Measurements from ENCODE around the gene ZNF282.
"Not testable (repeated sequence)": the region's sequence is repeated elsewhere in the genome, so short reads cannot be mapped to it uniquely, and the experiment has no call there.

The ZNF282 gene

DNA sequence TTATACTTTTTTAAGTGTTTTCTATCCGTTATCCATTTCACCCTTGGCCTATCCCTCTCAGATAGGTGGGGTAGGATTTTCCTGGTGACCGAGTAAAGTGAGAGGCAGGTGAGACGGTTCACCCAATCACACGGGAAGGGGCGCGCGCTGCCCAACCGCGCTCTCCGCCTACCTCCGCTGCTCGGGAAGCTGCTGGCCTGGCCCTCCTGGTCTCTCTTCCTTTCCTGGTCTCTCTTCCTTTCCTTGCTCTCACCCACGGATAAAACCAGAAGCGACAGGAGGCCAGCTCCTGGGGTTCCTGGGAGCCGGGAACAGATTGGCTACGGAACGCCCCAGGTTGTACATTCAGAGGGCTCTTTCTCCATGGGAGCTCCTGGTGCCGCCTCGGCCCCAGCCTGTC lies 29.8 kb downstream of the ZNF282 start:
- DNase-seq (ENCODE audit: low spot score) = no peak

DNA sequence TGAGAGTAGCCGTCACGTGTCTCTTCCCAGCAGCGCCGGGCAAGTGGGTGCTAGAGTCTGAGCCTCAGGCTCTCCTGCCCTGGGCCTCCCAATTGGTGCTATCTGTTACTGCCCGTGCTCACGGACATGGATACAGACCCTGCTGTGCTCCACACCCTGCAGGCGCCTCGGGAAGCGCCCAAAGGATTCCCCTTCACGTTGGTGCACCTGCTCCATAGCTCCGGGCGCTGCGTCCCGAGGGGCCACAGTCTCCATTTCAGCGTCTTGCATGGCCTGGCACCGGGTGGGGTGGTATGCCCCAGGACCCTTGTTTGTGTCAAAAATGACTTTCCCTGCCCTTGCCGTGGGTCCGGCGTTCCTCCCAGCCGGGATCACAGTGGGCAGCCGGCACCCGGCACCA lies 30.3 kb downstream of the ZNF282 start:
- DNase-seq (ENCODE audit: low spot score) = no peak

GRCh38 chr7:149226366-149226765 lies 31.0 kb downstream of the ZNF282 start:
- not testable (repeated sequence) for DNase-seq (ENCODE audit: low spot score)

DNA sequence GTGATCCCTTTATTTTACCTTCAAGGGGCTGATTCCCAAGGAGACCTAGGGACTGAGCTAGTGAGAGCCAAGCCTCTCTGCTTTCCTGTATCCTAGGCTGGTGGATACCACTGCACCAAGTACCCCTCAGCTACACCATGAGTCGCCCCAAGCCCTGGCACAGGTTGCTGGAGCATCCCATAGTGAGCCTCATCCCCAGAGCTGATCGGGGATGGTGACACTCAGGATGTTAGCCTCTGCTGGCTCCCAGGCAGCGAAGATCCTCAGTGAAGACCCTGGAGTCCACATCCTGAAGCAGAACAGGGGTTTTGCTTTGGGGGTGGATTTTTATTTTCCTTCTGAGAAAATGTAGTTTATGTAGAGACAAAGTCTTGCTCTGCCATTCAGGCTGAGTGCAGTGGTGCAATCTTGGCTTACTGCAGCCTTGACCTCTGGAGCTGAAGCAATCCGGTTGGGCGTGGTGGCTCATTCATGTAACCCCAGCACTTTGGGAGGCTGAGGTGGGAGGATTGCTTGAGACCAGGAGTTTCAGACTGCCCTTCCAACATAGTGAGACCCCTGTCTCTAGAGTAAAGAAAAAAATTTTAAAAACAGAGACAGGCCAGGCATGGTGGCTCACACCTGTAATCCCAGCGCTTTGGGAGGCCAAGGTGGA lies 31.6 kb downstream of the ZNF282 start:
- DNase-seq (ENCODE audit: low spot score) = no peak

- no peak for DNase-seq (ENCODE audit: low spot score)
Measured at GRCh38 chr7:149228831-149229471, 33.6 kb downstream of the ZNF282 start.

DNA sequence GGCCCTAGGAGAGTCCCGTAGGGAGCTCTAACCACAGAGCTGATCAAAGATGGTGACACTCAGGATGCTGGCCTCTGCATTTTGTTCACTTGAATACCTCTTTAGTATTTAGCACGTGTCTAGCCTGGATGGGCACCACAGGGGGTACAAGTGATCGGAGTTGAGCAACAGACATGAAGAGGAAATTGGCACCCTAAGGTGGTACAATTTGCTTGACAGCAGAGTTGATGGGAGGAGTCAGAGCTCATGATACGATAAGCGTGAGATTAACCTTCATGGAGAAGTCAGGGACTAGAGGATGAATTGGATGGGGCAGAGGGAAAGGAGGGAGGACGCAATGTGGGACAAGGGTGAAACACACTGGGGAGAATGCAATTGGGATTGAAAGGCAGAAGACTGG lies 34.2 kb downstream of the ZNF282 start:
- DNase-seq (ENCODE audit: low spot score) = no peak

DNA sequence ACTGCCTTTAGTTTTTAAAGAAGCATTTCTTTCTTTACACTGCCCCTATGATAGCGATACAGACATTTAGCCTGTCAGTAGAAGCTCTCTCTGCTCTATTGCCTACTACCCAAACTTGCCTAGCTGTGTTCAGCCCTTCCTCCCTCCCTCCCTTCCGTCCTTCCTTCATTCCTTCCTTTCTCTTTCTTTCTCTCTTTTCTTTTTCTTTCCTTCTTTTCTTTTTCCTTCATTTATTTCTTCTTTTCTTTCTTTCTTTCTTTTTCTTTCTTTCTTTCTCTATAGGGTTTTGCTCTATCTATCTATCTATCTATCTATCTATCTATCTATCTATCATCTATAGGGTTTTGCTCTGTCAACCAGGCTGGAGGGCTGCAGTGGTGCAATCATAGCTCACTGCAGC lies 37.0 kb downstream of the ZNF282 start:
- DNase-seq (ENCODE audit: low spot score) = no peak

- DNase-seq (ENCODE audit: low spot score) = peak; percentile 97
Measured at GRCh38 chr7:149233655-149234204, 38.4 kb downstream of the ZNF282 start.

- DNase-seq (ENCODE audit: low spot score) = no peak
Measured at GRCh38 chr7:149237502-149237901, 42.2 kb downstream of the ZNF282 start.

DNA sequence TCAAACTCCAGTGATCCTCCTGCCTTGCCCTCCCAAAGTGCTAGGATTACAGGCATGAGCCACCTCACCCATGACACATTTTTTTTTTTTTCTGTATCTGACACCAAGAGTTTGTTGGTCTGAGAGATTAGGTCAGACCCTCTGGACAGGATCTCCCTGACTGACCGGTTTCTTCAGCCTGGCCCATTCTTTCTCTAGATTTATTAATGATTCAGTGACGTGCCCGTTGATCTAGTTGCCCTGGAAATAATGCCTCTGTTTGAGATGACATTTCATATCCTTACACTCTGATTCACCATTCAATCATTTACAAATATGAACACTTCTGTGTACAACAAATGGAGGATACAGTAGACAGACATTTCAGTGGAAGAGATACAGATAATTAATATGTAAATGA lies 42.7 kb downstream of the ZNF282 start:
- peak; percentile 97 for DNase-seq (ENCODE audit: low spot score)

DNA sequence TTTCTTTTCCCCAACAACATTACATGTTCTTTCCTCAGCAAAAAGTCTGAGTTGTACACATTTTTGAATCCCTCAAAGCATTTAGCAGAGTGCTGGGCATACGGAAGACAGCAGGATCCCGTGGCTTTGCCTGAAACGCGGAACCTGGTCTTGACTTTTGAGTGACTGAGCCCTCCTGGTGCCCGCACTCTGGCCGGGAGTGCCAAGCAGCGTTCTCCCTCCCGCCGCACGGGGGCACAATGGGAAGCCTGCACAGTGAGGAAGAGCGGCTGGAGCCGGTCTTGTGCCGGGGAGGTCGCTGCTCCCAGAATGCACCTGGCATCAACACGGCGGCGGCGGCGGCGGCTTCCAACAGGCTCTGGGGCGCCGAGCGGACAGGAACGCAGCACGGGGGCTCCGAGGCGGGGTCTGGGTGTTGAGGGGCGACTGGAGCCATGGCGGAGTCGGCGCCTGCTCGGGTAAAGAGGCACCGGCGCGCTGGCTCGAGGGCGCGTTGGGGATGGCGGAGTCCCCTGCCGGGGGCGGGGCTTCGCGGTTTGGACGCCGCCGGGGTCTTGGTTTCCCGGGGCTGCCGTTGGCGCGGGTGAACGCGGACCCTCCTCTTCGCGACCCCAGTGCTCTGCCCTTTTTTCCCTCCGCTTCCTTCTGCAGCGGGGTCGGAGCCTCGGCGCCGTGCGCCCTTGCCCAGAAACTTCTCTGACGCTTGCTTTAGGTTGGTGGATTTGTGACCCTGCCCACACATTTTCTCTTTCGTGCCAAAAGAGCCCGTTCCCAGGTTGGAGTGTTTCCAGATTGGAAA lies 44.2 kb downstream of the ZNF282 start, which contains the start of gene ZNF212:
ZNF212 (plus strand) TSS at position 307 of the 799 bp plus-strand sequence; CDS start at position 435, 128 bp downstream.
- peak; percentile 95 for DNase-seq (ENCODE audit: low spot score)

DNA sequence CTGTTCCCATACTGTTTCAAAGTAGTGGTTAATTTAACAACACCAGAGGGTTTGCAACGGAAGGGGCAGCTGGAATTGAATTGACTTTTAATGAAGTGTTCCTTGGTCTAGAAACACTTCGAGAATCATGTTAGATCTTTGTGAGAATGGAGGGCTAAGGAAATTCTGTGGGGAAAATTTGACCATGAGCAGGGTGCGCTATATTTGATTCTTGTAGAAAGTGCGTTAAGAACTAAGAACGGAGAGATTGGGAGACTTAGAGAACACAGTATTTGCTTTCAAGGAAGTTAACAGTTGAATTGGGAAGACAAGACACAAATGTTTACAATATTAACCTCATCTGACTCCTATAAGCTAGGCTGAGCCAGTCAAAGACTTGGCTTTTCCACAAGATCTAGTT lies 45.3 kb downstream of the ZNF282 start:
- no peak for DNase-seq (ENCODE audit: low spot score)

DNA sequence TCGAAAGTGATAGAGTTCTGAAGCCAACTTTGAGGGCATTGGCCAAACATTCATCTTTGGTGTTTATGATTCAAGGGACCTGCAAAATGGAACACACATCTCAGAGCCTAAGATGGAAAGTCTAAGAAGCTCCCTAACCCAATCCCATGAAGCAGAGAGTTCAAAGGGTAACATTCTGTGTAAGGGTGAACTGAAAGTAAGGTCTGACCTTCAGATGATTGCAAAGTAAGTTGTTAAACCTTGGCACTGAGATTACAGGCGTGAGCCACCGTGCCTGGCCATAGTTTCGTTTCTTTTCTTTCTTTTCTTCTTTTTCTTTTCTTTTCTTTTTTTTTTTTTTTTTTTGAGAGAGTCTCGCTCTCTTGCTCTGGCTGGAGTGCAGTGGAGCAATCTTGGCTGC lies 46.4 kb downstream of the ZNF282 start:
- no peak for DNase-seq (ENCODE audit: low spot score)

DNA sequence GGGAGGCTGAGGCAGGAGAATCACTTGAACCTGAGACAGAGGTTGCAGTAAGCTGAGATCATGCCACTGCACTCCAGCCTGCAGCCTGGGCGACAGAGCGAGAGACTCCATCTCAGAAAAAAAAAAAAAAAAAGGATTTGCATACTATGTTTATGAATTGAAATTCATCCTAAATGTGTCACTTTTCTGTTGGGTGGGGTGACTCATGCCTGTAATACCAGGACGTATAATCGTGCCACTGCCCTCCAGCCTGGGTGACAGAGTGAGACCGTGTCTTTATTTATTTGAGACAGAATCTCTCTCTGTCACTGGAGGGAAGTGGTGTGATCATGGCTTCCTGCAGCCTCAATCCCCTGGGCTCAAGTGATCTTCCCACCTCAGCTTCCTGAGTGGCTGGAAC lies 49.9 kb downstream of the ZNF282 start:
- peak; percentile 76 for DNase-seq (ENCODE audit: low spot score)

DNA sequence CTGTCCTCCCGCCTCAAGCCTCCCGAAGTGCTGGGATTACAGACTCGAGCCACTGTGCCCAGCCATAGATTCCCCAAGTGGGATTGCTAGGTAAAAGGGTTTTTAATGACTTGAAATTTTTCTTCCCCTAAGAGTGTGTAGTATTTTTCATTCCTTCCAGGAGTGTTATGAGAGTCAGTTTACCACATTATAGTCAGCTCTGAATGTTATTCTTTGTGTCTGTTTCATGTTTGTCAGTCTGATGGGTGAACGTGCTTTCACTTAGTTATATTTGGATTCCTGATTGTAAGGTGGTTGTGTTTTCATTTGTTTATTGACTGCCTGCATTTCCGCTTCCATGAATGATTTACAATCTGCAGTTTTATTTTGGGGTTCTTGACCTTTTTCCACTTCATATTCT lies 50.4 kb downstream of the ZNF282 start:
- DNase-seq (ENCODE audit: low spot score) = no peak

- no peak for DNase-seq (ENCODE audit: low spot score)
Measured at GRCh38 chr7:149248777-149249176, 53.4 kb downstream of the ZNF282 start.

GRCh38 chr7:149250151-149250550 lies 54.8 kb downstream of the ZNF282 start:
- not testable (repeated sequence) for DNase-seq (ENCODE audit: low spot score)

DNA sequence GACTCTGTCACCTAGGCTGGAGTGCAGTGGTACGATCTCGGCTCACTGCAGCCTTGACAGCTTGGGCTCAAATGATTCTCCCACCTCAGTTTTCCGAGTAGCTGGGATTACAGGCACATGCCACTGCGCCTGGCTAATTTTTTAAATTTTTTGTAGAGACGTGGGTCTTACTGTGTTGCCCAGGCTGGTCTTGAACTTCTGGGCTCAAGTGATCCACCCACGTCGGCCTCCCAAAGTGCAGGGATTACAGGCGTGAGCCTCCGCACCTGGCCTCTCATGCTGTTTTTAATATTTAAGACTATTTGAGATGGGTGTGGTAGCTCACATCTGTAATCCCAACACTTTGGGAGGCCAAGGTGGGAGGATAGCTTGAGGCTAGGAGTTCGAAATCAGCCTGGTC lies 56.2 kb downstream of the ZNF282 start:
- DNase-seq (ENCODE audit: low spot score) = not testable (repeated sequence)

DNA sequence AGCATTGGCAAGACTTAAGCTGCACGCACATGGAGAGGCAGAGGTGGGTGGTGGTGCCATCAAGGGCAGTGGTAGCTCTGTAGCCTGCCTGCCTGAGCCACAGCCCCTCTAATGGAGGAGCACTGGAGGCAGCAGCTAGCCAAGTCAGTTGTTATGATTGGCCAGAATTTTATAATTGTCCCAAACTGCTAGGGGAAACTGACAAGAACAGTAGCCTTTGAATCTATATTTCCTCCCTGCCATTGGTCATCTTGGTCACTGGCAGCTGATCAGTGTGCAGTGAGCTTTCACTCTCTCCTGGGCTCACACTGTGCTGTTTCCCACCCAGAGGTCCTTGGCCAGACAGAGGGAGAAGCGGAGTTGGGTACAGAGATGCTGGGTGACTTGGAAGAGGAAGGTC lies 57.0 kb downstream of the ZNF282 start:
- DNase-seq (ENCODE audit: low spot score) = no peak

- DNase-seq (ENCODE audit: low spot score) = no peak
Measured at GRCh38 chr7:149253665-149254064, 58.3 kb downstream of the ZNF282 start.

- no peak for DNase-seq (ENCODE audit: low spot score)
Measured at GRCh38 chr7:149254181-149254858, 59.0 kb downstream of the ZNF282 start.

GRCh38 chr7:149255174-149255573 lies 59.8 kb downstream of the ZNF282 start:
- no peak for DNase-seq (ENCODE audit: low spot score)
